Breast epithelium (tissue), 4 donors: Measurements from ENCODE around the gene CD302. TPM values are rescaled to one million over a fixed set of nuclear protein-coding genes. Genes with fewer than 3 reads are reported as not detected.
"Not testable (repeated sequence)": the region's sequence is repeated elsewhere in the genome, so short reads cannot be mapped to it uniquely, and the experiment has no call there.

Experiments used
- DNase-seq, 2 donors: peaks; one replicate each; pipeline ENCODE4 v3.0.0-alpha.2; 2019; ENCODE audit warnings: low spot score in 2 of 2
- H3K27ac ChIP-seq, 2 donors: fragments of 200-600 bp; sonication (generic) in 1 of 2; one replicate each; pipeline ENCODE4 v1.5.1; 2016 to 2019; ENCODE audit warnings: mild to moderate bottlenecking in 1 of 2
- H3K27me3 ChIP-seq, 2 donors: fragments of 200-600 bp; sonication (generic) in 1 of 2; one replicate each; pipeline versions ENCODE4 v1.5.1 to v1.6.0; 2017 to 2019; ENCODE audit warnings: control low read depth in 1 of 2, mild to moderate bottlenecking in 1 of 2
- H3K36me3 ChIP-seq: fragments of 200-600 bp; one replicate; pipeline ENCODE4 v1.5.1; 2019
- H3K4me1 ChIP-seq, 2 donors: fragments of 200-600 bp; sonication (generic); one replicate each; pipeline ENCODE4 v1.5.1; 2016 to 2019; ENCODE audit warnings: control low read depth in 1 of 2
- H3K4me3 ChIP-seq, 3 donors: fragments of 200-600 bp; sonication (generic); 1 replicate in 2 of 3; 2 replicates in 1 of 3; pipeline ENCODE4 v1.5.1; 2016 to 2019; ENCODE audit warnings: mild to moderate bottlenecking in 3 of 3, moderate library complexity in 2 of 3
- H3K9me3 ChIP-seq, 2 donors: fragments of 200-600 bp; sonication (generic) in 1 of 2; one replicate each; pipeline ENCODE4 v1.5.1; 2016 to 2019; ENCODE audit warnings: control low read depth in 1 of 2
- CTCF ChIP-seq, 3 donors: fragments of 450-650 bp; IDR thresholded peaks; one replicate each; pipeline ENCODE4 v1.5.1; 2016 to 2017; ENCODE audit warnings: antibody characterized with exemption in 3 of 3, mild to moderate bottlenecking in 3 of 3, moderate library complexity in 3 of 3
- POLR2A ChIP-seq: fragments of 450-650 bp; IDR thresholded peaks from one replicate; pipeline ENCODE4 v1.6.1; 2016; ENCODE audit warnings: antibody characterized with exemption, mild to moderate bottlenecking, moderate library complexity
- POLR2AphosphoS5 ChIP-seq, 3 donors: sonication (generic); formaldehyde crosslinking; IDR thresholded peaks; one replicate each; pipeline ENCODE4 v1.6.1; 2017; ENCODE audit warnings: antibody characterized with exemption in 3 of 3
- intact Hi-C: fragments of 100-400 bp; cut with DNase I; formaldehyde crosslinking; loops from one replicate; pipeline ENCODE4 v1.15.1; 2023; ENCODE audit warnings: low total_unique reads
- total RNA-seq, 3 donors: library from RNA; depleted of rRNA; stranded (reverse); fragments of >200 nt; gene quantifications; one replicate each; pipeline ENCODE4 v1.1.0, GENCODE V29; 2016

Gene CD302
- total RNA-seq, 3 donors from 2014 or later: 61.0 to 141 (median 105) TPM

GRCh38 chr2:159735648-159736047, 62.4 kb downstream of the CD302 start:
- Histone ChIP-seq H3K36me3 (peaks cover 4% of the 10 kb centered on the region), H3K27me3 (no peaks in the 10 kb centered on the region), H3K27ac (no peak overlapping the region), H3K4me1 (no peaks in the 10 kb centered on the region), H3K4me3 (no peak overlapping the region), H3K9me3 (no peaks in the 10 kb centered on the region)
- intact Hi-C loops: no loop called here
- no peak for DNase-seq
- TF ChIP-seq POLR2A: no peak
- no peak for TF ChIP-seq CTCF (IDR thresholded peaks at IDR 0.05)
- TF ChIP-seq POLR2AphosphoS5 (IDR thresholded peaks at IDR 0.05): no peak

- H3K9me3 ChIP-seq: no peaks in the 10 kb centered on the region
- no peaks in the 10 kb centered on the region for H3K36me3 ChIP-seq
- no peak overlapping the region for H3K4me3 ChIP-seq
- no peaks in the 10 kb centered on the region for H3K27me3 ChIP-seq
- DNase-seq: no peak
- no peak overlapping the region for H3K27ac ChIP-seq
- H3K4me1 ChIP-seq: no peaks in the 10 kb centered on the region
- TF ChIP-seq CTCF (IDR thresholded peaks at IDR 0.05): no peak
- no peak for TF ChIP-seq POLR2A
- no peak for TF ChIP-seq POLR2AphosphoS5 (IDR thresholded peaks at IDR 0.05)
- intact Hi-C loops: no loop called here
Observed at GRCh38 chr2:159728629-159729028, 69.4 kb downstream of the CD302 start.

GRCh38 chr2:159725713-159726112, 72.3 kb downstream of the CD302 start:
- TF ChIP-seq POLR2AphosphoS5 (IDR thresholded peaks at IDR 0.05) (no peak), POLR2A (no peak), CTCF (IDR thresholded peaks at IDR 0.05) (no peak)
- intact Hi-C loops: no loop called here

GRCh38 chr2:159724795-159725572, 73.0 kb downstream of the CD302 start:
- H3K27me3 ChIP-seq, H3K36me3 ChIP-seq, H3K4me1 ChIP-seq, intact Hi-C loops, DNase-seq, H3K4me3 ChIP-seq, H3K9me3 ChIP-seq, H3K27ac ChIP-seq: not testable (repeated sequence)

More at GRCh38 chr2:159725713-159726112, 72.3 kb downstream of the CD302 start:
- H3K36me3 ChIP-seq: no peaks in the 10 kb centered on the region
- no peak for DNase-seq
- H3K9me3 ChIP-seq: no peaks in the 10 kb centered on the region
- no peaks in the 10 kb centered on the region for H3K4me1 ChIP-seq
- H3K4me3 ChIP-seq: no peak overlapping the region
- no peak overlapping the region for H3K27ac ChIP-seq
- no peaks in the 10 kb centered on the region for H3K27me3 ChIP-seq

GRCh38 chr2:159722580-159722979, 75.4 kb downstream of the CD302 start:
- Histone ChIP-seq H3K36me3 (no peaks in the 10 kb centered on the region), H3K4me1 (no peaks in the 10 kb centered on the region), H3K9me3 (no peaks in the 10 kb centered on the region), H3K4me3 (no peak overlapping the region), H3K27ac (no peak overlapping the region), H3K27me3 (no peaks in the 10 kb centered on the region)
- intact Hi-C loops: no loop called here
- DNase-seq: no peak
- no peak for TF ChIP-seq POLR2A
- no peak for TF ChIP-seq CTCF (IDR thresholded peaks at IDR 0.05)
- no peak for TF ChIP-seq POLR2AphosphoS5 (IDR thresholded peaks at IDR 0.05)
